Esophagus squamous epithelium (tissue), 4 donors: ENCODE data around the gene DENND6B.
"Not testable (repeated sequence)": the region's sequence is repeated elsewhere in the genome, so short reads cannot be mapped to it uniquely, and the experiment has no call there.

Source experiments
- CTCF ChIP-seq, 6 experiments: fragments of 450-650 bp in 4 of 6; fragments of 200-600 bp in 2 of 6; sonication (generic) in 2 of 6; IDR thresholded peaks; one replicate each; pipeline ENCODE4 v1.5.1; 2016 to 2019; ENCODE audit warnings: antibody characterized with exemption in 6 of 6, mild to moderate bottlenecking in 4 of 6, moderate library complexity in 4 of 6
- POLR2A ChIP-seq, 4 donors: fragments of 450-650 bp; IDR thresholded peaks; one replicate each; pipeline ENCODE4 v1.6.1; 2017; ENCODE audit warnings: antibody characterized with exemption in 4 of 4, mild to moderate bottlenecking in 4 of 4, moderate library complexity in 3 of 4

GRCh38 chr22:50273352-50273751 lies 53.5 kb downstream of the DENND6B start:
- not testable (repeated sequence) for TF ChIP-seq CTCF, POLR2A (IDR thresholded peaks at IDR 0.05)
